Activated CD8-positive, alpha-beta memory T cell treated with anti-CD3 and anti-CD28 coated beads for 36 hours (primary cell): Measurements from ENCODE around the gene SPDYC. TPM values are rescaled to one million over a fixed set of nuclear protein-coding genes. Genes with fewer than 3 reads are reported as not detected.
"Not testable (repeated sequence)": the region's sequence is repeated elsewhere in the genome, so short reads cannot be mapped to it uniquely, and the experiment has no call there.

ENCODE experiments used
- CTCF ChIA-PET: fragments of 350-600 bp; sonication (Branson Sonifier 250); formaldehyde crosslinking; loops from one replicate; lab custom pipeline; 2021; ENCODE audit warnings: antibody characterized with exemption; lab: Charles Lee
- POLR2A ChIA-PET: fragments of 350-600 bp; sonication (Branson Sonifier 250); formaldehyde crosslinking; loops from one replicate; lab custom pipeline; 2021; ENCODE audit warnings: antibody characterized with exemption; lab: Charles Lee
- total RNA-seq, 2 experiments: library from RNA; stranded (reverse); gene quantifications; one replicate each; pipeline ENCODE4 v1.2.3, GENCODE V29; 2021

SPDYC gene
- total RNA-seq, 2 experiments from 2014 or later: not detected

DNA sequence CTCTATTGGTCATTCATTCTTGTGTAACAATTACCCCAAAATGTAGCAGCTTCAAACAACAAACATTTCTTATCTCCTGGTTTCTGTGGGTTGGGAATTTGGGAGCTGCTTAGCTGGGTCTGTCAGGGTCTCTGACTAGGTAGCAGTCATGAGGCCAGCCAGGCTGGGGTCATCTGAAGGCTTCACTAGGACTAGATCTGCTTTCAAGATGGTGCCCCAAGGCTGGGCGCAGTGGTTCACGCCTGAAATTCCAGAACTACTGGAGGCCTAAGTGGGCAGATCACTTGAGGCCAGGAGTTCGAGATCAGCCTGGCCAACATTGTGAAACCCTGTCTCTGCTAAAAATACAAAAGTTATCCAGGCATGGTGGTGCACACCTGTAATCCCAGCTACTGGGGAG, 13.1 kb upstream of the SPDYC start:
- CTCF ChIA-PET: interaction anchor here (1.1 kb wide), 1 partner anchor 51 kb away, joined by 4 read pairs; no protein-coding TSS in a partner anchor
- POLR2A ChIA-PET: interaction anchor here (0.6 to 0.7 kb wide), 2 partner anchors 206 to 458 kb away, joined by 3 to 4 read pairs; no protein-coding TSS in a partner anchor

DNA sequence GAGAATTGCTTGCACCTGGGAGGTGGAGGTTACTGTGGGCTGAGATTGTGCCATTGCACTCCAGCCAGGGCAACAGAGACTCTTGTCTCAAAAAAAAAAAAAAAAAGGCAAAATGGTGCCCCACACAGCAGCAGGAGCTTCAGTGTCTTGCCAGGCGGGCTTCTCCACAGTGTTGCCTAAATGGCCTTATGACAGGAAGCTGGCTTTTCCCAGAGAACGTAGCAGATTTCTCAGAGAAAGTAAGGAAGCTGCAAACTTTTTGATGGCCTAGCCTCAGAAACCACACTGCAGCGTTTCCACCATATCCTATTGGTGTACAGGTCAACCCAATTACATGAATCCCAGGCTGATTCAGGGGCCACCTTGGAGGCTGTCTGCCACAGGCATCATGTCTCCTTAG, 12.7 kb upstream of the SPDYC start:
- CTCF ChIA-PET: interaction anchor here (0.6 to 1.1 kb wide), 2 partner anchors 50 to 612 kb away, joined by 4 to 5 read pairs; no protein-coding TSS in a partner anchor

DNA sequence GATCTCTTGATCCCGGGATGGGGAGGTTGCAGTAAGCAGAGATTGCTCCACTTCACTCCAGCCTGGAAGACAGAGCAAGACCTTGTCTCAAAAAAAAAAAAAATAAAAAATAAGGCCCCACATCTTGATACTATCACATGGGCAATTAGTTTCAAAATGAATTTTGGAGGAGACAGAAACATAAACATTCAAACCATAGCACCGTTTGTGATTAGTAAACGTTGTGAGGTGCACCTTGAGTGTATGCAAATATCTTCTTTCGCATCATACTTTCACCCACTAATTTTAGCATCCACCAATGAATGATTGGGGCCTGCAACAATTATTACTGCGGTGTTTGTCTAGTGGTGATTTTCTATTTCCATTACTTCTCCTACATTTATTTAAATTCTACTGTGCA, 11.0 kb upstream of the SPDYC start:
- ChIA-PET CTCF (no interaction called here), POLR2A (no interaction called here)

More for the DNA sequence above, 12.7 kb upstream of the SPDYC start:
- POLR2A ChIA-PET: interaction anchor here (0.6 to 0.7 kb wide), 2 partner anchors 206 to 458 kb away, joined by 3 to 4 read pairs; no protein-coding TSS in a partner anchor

DNA sequence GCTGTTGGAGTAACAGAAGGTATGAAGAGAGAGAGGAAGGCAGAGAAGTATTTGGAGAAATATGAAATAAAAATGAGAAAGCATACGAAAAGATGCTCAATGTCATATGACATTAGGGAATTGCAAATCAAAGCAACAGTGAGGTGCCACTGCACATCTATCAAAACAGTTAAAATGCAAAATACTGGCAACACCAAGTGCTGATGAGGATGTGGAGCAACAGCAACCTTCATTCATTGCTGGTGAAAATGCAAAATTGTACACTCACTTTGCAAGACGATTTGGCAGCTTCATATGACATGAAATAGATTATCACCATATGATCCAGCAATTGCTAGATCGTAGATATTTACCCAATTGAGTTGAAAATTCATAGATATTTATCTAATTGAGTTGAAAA, 9.4 kb upstream of the SPDYC start:
- ChIA-PET POLR2A (no interaction called here), CTCF (no interaction called here)

DNA sequence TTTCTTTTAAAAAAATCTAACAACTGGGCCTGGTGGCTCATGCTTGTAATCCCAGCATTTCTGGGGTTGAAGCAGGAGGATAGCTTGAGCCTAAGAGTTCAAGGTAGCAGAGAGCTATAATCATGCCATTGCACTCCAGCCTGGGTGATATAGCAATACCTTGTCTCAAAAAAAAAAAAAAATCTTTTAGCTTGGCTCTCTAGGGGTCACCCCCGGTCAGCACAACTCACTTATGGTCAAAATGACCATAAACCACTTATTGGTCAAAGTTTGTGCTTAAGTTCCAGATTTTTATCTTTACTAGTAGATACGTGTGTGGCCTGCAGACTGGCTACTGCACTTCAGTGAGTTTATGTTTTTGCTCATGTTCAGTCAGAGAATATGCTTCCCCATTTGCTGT, 6.3 kb upstream of the SPDYC start:
- POLR2A ChIA-PET: no interaction called here
- CTCF ChIA-PET: interaction anchor here (0.5 kb wide), 1 partner anchor 15 kb away, joined by 4 read pairs; no protein-coding TSS in a partner anchor

DNA sequence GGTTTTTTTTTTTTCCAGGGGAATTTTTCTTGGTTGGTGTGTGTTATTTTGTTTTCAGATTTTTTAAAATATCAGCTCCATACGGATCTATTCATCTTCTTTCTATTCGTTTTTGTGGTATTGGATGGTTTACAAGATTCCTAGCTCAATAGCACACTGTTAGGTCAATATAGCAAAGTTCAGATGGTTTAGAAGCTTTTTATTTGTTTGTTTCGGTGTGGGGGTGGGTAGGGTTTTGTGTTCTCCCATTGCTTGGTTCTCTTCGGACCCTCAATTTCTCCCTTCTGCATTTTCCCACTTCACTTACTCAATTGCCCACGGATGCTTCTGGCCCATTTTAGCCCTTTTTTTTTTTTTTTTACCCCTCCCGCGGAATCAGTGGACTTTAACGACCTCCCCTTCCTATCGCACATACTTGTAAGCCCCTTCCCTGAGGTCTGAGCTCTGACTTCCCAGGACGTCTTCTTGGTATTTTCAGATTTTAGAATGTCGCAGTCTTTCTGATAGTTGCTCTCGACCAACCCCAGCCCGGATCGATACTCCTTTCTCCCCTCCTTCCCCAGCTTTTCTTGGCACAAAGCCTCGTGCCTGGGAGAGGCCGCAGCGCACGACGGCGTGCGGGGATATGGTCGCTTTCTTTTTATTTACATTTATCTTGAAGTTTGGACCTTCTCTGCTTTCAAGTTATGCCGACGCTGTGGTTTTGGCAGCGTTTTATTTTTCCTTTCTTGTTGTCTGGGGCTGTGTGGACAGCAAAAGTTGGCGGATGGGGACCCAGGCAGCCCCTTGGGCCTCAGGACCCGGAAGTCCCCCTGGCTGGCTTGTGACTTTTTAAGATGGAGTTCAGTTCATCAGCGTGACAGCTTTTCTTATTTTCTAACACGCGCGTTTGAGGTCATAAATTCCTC, 4.4 kb upstream of the SPDYC start:
- POLR2A ChIA-PET: no interaction called here
- CTCF ChIA-PET: interaction anchor here (0.7 kb wide), 2 partner anchors 107 to 1650 kb away, joined by 3 to 4 read pairs; partner anchors contain the start of gene NAALADL1

DNA sequence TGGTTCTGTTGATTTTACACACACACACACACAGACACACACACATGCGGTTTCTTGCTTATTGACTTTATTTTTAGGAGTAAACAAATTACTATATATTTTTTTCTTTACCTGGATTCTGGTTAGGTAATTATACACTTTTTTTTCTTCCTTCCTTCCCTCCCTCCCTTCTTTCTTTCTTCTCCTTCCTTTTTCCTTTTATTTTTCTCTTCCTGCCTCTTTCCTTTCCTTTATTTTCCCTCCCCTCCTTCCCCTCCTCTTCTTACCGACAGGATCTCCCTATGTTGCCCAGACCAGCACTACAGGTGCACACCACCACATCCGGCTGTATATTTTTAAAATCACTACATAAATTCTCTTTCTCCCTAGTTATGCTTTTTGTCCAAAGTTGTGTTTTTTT, 3.1 kb upstream of the SPDYC start:
- ChIA-PET POLR2A (no interaction called here), CTCF (no interaction called here)

DNA sequence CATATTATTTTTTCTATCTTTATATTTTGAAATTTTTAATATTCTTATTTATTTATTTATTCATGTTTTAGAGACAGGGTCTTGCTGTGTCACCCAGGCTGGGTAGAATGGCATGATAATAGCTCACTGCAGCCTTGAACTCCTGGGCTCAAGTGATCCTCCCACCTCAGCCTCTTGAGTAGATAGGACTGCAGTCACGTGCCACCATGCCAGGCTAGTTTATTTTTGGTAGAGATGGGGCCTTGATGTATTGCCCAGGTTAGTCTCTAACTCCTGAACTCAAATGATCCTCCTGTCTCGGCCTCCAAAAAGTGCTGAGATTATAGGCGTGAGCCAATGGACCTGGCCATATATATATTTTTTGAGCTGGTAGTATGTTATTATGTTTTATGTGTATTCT, 2.4 kb upstream of the SPDYC start:
- CTCF ChIA-PET: no interaction called here

DNA sequence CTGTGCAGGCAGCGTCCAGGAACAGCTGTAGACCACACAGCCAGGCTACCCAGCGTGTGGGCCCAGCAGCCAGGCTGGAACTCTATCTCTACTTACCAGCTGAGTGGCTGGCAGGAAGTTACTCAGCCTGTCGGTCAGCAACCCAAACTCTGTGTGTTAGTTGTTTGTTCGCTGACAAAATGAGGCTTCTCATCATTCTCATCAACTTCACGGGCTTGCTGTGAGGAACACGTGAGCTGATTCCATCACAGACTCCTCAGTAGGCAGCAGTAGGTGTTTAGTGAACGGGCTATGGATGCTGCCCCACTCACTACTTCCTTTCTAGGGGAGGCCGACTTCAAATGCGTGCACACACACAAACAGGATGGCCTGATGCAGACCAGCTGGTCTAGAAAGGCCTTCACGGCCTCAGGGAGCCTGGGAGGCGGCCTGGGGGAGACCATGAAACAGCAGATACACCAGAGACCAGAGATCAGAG, 830 bp upstream of the SPDYC start:
- ChIA-PET CTCF (interaction anchor here (0.7 kb wide), 1 partner anchor 83 kb away, joined by 4 read pairs; no protein-coding TSS in a partner anchor), POLR2A (no interaction called here)

More for the DNA sequence above, 2.4 kb upstream of the SPDYC start:
- POLR2A ChIA-PET: no interaction called here

DNA sequence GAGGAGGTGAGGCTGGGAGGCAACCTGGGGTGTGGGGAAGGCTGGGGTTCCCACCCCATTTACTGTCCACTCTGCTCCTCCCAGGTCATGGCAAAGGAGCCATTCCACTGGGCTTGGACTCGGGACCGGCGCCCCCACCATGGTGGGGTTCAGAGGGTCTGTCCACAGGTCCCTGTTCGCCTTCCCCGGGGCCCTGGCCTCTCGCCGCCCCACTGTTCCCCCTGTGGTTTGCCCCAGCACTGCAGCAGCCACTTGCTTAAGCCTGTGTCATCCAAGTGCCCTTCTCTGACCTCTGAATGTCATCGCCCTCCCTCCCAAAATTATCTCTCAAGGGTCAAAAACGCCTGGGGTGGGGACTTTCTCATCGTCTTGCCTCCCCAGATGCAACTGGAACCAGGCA, 2.6 kb downstream of the SPDYC start:
- ChIA-PET CTCF (interaction anchor here (0.7 kb wide), 1 partner anchor 50 kb away, joined by 3 read pairs; no protein-coding TSS in a partner anchor), POLR2A (no interaction called here)

DNA sequence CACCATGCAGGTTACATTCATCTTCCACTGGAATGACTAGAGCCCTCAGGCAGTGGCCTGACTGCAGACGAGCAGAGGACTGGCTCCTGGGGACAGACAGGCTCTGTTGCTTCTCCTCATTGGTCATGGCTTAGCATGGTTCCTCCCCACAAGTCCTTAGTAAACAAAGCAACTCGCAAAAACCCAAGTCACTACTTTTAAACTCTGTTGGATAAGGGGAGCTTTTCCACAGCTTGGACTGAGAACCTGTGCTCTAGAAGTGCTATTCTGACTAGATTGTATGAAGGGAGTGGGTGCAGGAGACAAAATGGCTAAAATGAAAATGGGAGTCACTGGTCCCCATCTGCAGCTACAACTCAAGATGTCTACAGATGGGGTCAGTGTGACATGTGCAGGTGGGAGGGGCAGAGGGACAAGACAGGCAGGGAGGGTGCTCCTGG, 4.6 kb downstream of the SPDYC start:
- CTCF ChIA-PET: interaction anchor here (0.7 to 1.3 kb wide), 2 partner anchors 53 to 155 kb away, joined by 3 to 5 read pairs; partner anchors contain the start of genes FAU and MRPL49
- POLR2A ChIA-PET: not testable (repeated sequence)

DNA sequence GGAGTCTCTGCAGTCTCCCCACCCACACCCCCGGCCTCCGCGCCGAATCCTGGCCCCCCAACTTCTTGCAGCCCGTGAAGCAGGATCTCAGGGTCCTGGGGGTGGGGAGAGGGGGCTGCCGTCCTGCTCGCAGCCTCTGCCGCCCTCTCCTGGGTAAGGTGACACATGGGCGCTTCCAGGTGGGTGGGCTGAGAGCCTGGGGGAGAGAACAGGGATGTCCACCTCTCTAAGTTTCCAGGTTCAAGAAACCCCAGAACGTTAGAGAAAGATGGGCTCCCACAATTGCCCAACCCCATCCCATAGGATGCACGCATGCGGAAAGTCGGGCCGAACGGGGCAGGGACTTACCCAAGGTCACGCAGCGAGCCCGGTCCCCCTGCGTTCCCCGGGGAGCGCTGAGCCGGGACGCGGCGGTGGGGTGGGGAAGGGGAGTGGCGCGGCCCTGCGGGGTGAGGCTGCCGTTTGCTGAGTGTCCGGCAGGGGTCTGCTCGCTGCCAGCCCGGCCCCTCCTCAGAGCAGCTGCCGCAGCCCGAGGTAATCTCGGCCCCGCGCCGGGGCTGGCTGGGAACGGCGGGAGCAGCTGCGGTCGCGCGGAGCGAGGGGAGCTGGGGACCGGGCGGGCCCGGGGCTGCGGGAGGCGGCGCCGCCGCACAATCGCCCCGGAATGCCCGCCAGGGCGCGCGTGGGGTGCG, 11.0 kb downstream of the SPDYC start:
- ChIA-PET POLR2A (interaction anchor here (1.8 to 2.8 kb wide), 2 partner anchors 46 to 59 kb away, joined by 6 to 15 read pairs; partner anchors contain the start of genes FAU and MRPL49), CTCF (interaction anchor here (0.6 to 1.7 kb wide), 14 partner anchors 23 to 387 kb away, joined by 3 to 7 read pairs (median 4); partner anchors contain the start of genes SAC3D1, TM7SF2 and ZNHIT2)

DNA sequence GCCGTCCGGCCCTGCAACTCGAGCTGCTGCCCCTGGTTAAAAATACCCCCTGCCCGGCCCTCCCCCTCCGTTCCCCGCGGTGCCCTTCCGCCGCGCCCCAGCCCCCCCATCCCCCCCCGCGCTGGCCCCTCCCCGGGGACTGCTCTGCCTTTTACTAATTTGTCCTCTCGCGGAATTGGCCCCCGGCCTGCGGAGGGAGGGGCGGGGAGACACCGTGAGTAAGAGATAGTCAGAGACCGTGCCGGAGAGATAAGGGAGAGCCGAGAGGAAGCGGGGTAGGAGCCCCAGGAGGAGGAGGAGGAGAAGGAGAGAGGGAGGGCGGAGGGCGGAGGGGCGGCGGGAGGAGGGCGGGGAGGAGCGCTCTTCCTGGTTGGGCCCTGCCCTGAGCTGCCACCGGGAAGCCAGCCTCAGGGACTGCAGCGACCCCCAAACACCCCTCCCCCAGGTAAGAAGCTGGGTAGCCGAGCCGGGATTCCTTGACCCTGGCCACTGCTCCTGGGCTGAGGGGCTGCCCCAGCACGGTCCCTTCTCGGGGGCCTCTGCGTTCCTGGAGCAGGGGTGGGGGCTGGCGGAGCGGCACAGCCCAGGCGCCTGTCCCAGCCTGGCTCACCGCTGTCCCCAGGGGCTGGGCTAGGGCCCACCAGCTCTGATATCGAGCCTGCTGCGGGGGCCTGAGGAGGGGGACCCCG, 11.7 kb downstream of the SPDYC start, which contains the start of gene CAPN1:
TSS of gene CAPN1 (plus strand) at position 360 of the 689 bp plus-strand sequence. CDS start 774 bp downstream, outside the sequence.
- CTCF ChIA-PET: interaction anchor here (0.6 to 1.7 kb wide), 15 partner anchors 22 to 387 kb away, joined by 3 to 7 read pairs (median 3); partner anchors contain the start of genes FAU, MRPL49, SAC3D1 and ZNHIT2
- POLR2A ChIA-PET: interaction anchor here (0.6 to 2.8 kb wide), 3 partner anchors 46 to 265 kb away, joined by 3 to 15 read pairs (median 6); partner anchors contain the start of genes FAU and MRPL49

DNA sequence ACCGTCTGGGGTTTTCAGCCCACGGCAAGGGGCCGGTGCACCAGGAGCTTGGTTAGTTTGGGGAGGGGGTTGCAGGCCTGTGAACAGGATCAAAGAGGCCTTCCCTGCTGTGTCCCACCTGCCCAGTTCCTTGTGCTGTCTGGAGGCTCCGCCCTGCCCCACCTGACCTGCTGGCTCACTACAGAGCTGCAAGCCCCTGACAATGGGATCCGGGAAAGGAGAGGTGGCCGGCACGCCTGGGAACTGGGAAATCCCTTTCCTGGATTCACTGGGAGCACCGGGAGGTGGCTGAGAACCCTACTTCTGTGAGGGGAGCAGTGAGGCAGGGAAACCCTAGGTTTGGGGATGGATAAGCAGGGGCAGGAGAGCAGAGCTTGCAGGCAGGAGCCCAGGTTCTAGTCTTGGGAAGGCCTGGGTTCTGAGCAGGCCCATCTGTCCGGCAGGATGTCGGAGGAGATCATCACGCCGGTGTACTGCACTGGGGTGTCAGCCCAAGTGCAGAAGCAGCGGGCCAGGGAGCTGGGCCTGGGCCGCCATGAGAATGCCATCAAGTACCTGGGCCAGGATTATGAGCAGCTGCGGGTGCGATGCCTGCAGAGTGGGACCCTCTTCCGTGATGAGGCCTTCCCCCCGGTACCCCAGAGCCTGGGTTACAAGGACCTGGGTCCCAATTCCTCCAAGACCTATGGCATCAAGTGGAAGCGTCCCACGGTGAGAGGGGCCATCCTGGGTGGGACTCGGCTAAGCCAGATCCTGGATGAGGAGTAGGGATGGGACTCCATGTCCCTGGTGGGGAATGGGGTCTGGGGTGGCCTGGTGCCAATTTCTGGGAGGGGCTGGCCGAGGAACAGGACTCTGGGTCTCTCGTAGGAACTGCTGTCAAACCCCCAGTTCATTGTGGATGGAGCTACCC, 12.5 kb downstream of the SPDYC start:
- ChIA-PET POLR2A (interaction anchor here (0.6 to 2.8 kb wide), 3 partner anchors 8 to 266 kb away, joined by 3 to 15 read pairs (median 3); no protein-coding TSS in a partner anchor), CTCF (interaction anchor here (0.6 to 1.7 kb wide), 11 partner anchors 21 to 335 kb away, joined by 3 to 7 read pairs (median 3); partner anchors contain the start of genes FAU, MRPL49, SAC3D1 and ZNHIT2)

DNA sequence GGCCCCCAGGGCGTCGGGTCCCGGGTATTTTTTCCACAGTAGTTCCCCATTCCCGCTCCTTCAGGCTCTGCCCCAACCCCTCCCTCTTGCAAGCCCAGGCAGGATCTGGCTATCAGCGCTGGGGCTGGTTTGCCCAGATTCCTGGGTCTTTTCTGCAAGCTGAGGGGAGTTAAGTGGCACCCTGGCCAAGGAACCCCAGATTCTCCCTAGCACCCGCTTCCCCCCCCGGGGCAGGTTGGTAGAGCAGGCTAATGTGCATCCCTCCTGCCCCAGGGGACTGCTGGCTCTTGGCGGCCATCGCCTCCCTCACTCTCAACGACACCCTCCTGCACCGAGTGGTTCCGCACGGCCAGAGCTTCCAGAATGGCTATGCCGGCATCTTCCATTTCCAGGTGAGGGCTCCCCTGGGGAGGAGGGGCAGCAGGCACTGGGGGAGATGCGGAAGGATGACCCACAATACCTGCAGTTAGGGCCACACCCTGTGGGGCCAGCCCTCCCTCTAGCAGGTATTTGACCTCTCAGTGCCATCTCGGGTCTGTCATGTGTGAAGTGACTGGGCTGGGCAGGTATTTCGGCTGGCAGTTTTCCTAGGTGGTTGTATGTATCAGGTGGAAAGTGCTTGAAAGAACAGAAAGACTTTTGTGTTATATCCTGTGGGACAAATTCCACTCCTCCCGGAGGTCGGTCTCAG, 13.3 kb downstream of the SPDYC start:
- POLR2A ChIA-PET: interaction anchor here (0.6 to 2.8 kb wide), 2 partner anchors 7 to 48 kb away, joined by 3 to 15 read pairs; no protein-coding TSS in a partner anchor
- CTCF ChIA-PET: interaction anchor here (0.6 kb wide), 1 partner anchor 61 kb away, joined by 3 read pairs; no protein-coding TSS in a partner anchor

DNA sequence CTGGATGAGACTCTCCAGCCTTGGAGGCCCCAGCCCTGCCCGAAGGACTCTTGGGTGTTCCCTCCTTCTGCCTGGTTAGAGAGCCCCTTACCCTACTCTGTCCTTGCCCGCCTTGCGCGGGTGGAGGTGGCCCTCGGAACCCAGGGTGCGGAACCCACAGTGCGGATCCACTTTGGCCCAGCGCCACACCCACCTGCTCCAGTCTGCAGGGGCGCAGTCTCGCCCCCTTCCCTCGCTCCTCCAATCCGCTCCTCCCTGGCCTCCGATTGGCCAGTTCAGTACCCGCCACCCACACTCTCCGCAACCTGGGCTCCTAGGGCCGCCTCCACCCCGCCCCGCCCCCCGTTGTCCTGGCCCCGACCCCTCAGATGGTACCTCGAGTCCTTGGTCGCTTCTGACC, 14.1 kb downstream of the SPDYC start:
- POLR2A ChIA-PET: no interaction called here
- CTCF ChIA-PET: no interaction called here
